Cerebellar cortex (tissue), 1 donor: ENCODE results near the gene SLC13A5.
"Not testable (repeated sequence)": the region's sequence is repeated elsewhere in the genome, so short reads cannot be mapped to it uniquely, and the experiment has no call there.

Experiments used
- DNase-seq: peaks from one replicate; pipeline ENCODE4 v3.0.0-alpha.2; 2015; ENCODE audit warnings: low spot score

SLC13A5 gene

DNA sequence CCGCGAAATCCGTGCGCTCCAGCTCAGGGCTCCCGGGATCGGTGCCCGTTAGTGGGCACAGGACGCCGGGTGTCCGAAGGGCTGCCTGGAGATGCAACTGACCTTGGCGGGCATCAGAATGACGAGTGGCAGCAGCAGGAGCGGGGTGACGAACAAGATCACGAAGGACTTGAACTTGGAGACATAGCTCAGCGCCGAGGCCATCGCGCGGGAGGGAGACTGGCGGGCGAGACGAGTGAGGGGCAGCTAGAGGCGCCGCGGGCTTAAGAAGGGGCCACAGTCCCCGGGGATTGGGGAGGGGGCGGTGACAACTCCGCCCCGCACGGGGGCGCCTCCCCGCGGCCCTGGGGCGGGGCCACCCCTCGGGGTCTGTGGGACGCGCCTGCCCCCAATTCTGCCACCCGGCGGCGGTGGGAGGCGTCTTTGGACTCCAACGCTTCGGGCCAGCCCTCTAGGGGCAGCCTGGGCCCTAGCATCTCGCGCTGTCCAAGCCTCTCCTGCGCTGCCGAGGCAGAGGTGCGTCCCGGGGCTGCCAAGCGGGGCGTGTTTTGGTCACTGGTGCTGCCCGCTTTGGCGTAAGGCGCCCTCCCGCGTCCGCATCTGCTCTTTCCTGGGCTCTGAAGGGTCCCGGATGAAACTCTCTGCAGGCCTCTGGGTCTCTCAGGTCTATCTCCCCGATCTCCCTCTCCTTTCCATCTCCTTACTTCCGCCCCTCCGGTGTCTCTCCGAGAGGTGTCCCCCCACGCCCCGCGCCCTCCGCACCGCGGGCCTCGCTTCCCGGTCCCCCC lies at the start of gene SLC13A5:
TSS of gene SLC13A5 (minus strand) at position 240 of the 788 bp plus-strand sequence. CDS start at position 204, 36 bp downstream.
- DNase-seq, result peak; percentile 15

DNA sequence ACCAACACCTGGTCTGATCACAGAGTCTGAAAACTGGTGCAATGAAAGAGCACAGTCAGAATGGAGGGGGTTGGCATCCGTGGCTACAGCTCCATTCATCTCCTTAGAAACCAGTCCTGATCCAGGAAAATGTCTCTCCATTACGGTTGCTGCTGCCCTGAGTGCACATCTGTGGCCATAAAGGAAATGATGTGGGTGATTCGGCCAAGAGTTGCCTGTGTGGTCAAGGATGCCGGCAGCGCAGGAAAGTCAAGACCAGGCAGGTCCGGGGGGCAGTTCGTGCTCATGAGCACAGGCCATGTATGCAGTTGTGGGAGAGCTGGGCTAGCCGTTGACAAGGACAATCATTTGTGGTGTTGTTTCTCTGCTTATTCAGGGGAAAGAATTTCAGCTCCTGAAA lies 48.6 kb upstream of the SLC13A5 start:
- DNase-seq, result no peak

DNA sequence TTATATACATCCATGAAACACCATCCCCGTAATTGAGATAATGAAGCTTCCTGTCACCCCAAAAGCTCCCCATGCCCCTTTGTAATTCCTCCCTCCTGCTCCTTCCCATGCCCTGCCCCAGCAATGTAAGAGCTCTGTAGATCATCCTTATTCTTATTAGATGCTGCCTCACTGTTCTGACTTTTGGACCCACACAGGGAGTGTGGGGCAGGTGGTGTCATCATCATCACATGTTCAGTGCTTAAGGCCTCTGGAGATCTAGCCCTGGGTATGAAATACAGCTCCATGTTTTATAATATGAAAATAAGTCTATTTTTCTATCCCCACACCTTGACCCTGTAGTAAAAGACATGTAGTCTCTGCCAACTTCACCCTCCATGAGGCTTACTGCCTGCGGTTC lies 44.6 kb upstream of the SLC13A5 start:
- no peak for DNase-seq

DNA sequence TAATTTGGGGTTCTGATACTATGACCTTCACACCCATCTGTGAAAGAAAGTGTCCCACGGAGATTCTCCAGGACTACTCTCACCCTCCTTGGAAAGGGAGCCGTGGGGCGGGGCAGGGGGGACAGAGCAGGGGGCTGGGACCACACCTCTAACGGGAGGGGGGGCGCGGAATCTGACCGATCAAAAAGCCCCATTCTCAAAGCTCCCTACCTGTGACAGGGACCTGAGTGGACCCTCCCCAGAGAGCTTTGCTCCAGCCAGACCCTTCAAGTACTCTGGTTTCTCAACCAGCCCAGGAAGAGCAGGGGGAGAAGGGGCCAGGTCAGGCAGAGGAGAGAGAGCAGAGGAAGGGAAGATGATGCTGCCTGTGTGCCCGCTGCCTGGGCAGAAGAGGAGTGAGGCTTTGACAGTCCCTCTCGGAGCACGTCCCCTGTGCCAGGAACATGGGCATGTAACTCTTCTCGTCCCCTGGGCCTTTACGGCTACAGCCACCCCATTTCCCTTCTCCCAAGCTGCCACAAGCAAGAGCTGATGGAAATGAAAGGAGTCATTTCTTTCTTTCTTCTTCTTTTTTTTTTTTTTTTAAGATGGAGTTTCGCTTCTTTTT lies 43.4 kb upstream of the SLC13A5 start:
- no peak for DNase-seq

DNA sequence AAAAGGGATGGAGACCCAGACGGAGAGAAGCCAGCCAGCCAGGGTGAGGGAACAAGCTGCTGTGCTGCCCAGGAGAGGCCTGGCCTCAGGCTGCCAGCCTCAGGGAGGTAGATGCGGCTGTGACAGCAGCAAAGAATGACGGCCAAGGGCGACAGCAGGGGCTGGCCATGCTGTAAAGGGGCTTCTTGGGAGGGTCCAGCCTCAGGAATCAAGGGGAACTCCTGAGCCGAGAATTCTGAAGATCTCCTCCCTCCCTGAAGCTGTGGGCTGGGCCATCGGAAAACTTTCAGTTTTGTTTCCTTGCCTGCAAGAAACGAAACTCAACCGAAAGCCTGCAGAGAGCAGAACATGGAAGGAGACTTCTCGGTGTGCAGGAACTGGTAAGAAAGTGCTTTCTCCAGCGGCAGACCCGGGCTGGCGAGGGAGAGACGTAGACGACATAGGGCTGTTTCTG lies 42.6 kb upstream of the SLC13A5 start, which contains the start of gene XAF1:
TSS of gene XAF1 (plus strand) at position 316 of the 454 bp plus-strand sequence. CDS start at position 349, 33 bp downstream.
- no peak for DNase-seq

DNA sequence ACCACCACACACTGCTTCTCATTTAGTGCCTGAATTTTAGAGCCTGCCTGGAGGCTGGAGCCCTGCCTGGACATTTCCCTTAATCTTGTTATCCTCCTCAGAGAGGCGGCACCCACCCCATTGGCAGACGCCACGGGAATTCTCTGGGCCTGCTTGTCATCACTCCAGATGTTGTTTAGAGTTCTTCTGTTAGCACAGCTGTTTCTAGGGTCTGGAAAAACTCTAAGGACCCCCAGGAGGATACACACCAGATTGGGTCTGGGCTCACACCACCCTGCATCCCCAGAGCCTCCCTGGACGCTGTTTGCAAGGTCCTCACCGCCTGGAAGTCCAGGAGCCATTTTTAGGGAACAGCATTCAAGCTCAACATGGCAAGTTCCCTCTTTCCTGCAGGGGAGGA lies 42.1 kb upstream of the SLC13A5 start:
- no peak for DNase-seq

DNA sequence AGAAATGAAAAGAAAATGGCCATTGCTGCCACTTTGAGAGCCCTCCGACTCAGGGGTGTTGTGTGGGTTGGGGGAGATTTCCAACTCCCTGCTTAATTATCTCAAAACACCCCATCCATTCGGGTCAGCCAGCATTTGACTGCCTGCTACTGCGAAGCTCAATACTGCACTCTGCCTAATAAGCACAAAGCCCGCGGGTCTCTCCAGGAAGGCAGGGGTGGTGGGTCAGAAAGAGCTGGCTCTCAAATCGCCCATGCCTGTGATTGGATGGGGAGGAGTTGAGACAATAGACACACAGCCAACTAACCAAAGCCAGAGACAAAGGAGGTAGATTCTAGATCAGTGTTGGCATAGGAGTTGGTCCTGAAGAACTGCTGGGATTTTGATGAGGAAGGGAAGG lies 40.4 kb upstream of the SLC13A5 start:
- DNase-seq, result no peak

DNA sequence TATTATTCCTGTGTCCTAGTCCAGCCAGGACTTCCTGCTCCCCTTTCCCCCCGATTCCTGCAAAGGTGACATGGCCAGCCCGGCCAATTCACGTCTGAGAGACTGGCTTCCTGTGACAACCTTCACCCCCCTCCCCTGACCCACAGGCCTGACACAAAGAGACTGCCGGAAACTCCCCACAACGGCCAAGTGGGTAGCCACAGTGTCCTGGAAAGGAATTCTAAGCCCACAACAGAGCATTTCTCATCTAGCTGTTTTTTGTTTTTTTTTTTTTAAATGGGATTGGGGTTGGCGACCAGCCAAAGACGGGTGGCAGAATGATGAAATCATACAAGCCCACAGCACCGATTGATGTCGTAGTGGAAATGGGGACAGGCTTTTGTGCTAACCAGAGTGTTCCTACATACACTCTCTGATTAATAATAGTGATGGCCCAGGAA lies 39.9 kb upstream of the SLC13A5 start:
- no peak for DNase-seq

DNA sequence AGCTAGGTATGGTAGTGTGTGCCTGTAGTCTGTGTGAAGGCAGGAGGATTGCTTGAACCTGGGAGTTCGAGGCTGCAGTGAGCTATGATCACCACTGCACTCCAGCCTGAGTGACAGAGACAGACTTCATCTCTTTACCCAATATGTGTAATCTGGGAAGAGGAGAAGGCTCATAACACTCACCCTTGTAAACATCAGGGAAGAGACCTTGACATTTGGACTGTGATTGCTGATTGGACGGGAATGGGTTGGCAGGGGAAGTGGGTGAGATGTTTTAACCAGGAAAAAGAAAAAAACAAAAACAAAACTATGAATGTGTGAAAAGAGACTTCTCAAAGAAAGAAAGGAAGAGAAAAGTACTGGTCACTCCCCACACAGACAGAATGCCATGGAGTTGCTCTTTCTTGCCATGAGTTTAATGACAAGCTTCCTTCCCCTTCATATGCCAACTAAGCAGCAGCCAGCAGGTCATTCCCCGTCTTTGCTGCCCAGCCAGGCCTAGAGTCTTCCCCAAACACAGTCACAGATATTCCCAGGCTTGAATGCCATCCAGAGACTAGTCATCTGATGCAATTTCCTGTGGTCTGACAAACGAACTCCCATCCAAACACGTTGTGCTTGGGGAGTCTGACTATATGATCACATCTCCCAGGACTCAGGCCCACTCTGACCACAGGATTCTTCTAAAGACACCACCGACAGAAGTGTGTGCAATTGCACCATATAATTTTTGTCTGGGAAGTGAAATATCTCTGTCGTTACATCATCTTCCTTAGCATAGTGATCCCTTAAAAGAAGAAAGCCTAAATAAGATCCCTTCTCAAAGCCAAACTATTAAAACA lies 39.1 kb upstream of the SLC13A5 start:
- DNase-seq, result no peak

DNA sequence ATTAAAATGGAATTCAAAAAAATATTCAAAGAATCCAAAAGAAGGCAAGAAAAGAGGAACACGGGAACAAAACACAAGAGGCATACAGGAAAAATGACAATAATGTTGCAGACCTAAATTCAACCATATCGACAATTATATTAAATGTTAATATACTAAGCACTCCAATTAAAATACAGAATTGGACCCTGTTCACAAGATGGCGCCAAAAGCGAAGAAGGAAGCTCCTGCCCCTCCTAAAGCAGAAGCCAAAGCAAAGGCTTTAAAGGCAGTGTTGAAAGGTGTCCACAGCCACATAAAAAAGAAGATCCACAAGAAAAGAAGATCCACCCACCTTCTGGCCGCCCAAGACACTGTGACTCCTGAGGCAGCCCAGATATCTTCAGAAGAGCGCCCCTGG lies 36.4 kb upstream of the SLC13A5 start:
- DNase-seq, result no peak

DNA sequence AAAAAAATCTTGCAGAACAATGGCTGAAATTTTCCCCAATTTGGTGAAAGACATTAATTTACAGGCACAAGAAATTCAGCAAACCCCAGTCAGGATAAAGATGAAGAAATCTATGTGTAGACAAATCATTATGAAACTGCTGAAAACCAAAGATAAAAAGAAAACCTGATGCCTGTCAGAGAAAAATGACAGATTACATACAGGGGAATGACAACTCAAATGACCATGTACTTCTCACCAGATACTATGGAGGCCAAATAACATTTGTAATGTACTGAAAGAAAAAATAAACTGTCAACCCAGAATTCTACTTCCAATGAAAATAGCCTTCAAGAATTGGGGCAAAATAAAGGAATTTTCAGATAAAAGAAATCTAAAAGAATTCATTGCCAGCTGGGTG lies 35.4 kb upstream of the SLC13A5 start:
- DNase-seq, result no peak

DNA sequence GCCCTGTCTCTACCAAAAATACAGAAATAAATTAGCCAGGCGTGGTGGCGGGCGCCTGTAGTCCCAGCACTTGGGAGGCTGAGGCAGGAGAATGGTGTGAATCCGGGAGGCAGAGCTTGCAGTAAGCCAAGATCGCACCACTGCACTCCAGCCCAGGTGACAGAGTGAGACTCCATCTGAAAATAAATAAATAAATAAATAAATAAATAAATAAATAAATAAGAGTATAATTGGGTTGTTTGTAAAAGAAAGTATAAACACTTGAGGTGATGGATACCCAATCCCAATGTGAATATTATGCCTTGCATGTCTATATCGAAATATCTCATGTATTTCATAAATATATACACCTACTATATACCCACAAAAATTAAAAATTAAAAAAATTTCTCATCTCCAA lies 33.5 kb upstream of the SLC13A5 start:
- not testable (repeated sequence) for DNase-seq

DNA sequence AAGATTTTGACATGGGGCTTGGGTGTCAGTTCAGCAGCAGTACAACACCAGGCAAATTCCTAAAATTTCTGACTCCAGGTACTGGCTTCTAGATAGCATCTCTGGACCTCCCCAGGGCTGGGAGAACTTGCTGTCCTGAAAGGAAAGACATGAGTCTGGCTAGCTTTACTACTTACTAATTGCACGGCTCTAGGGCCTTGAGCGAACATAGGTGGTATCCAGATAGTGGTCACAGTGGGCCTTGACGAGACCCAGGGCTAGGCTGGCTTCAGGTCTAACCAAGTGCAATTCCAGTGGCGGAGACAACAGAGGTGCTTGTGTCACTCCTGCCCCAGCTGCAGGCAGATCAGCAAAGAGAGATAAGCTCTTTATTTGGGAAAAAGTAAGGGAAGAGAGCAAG lies 16.4 kb upstream of the SLC13A5 start:
- no peak for DNase-seq

DNA sequence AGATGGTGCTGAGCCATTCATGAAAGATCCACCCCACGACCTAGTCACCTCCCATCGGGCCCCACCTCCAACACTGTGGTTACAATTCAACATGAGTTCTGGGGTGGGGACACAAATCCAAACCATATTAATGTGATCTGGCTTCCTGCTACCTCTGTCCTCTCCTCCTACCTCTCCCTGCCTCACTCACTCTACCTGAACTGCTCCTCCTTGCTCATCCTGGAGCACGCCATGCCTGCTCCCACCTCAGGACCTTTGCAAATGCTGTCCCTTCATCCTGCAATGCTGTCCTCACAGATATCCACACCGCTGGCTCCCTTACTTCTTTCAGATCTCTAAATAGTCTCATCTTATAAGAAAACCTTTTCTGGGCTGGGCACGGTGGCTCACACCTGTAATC lies 10.8 kb upstream of the SLC13A5 start:
- no peak for DNase-seq

DNA sequence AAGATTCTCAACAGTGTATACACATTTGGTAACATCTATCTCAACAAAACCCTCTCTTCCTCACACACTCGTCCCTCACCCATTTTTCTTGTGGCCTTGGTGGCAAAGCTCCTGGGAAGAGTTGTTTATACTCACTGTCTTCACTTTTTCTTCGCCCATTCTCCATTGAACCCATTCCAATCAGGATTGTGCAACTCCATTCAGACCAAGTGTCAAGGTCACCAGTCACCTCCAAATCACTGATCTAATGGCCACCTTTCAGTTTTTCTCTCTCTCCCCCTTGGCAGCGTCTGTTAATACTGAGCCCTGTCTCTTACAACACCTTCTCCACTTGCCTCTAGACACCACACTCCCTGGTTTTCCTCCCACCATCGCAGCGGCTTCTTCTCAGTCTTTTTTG lies 8.6 kb upstream of the SLC13A5 start:
- no peak for DNase-seq

DNA sequence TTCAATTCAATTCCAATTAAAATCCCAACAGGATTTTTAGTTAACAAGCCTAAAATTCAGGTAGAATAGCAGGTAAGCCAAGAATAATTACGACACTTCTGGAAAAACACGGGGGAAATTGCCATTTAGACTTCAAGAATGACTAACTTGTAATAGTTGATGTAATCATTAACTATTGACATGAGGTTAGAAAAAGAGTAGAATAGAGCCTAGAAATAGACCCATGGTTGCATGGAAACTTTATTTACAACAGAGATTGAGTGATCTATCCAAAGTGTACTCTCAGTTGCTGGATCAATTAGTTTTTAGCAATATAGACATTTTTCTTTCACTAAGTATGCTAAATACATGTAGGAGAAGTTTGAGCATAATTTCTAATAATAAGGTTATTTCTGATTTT lies 3.6 kb upstream of the SLC13A5 start:
- DNase-seq, result no peak

DNA sequence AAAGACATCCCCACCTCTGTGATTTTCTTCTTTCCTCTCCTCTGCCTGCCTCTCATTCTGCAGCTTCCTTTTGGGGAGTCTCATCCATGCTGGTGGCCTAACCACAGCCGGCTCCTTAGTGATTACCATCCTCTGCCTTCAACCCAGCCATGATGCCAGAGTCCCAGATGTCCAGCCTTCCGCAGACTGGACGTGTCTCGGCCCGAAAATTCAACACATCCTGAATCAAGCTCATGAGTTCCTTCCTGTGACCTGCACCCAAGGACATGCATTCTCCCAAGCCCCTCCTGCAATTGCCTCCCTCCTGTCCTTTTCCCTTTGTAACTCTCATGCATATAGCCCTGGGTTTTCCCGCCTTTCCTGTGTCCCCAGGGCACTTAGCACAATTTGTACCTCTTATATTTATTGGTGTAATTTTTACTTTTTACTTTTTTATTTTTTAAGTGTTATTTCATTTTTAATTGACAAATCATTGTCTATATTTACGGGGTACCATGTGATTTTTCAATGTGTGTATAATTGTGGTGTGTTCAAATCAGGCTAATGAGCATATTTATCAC lies 1.2 kb upstream of the SLC13A5 start:
- DNase-seq, result no peak

DNA sequence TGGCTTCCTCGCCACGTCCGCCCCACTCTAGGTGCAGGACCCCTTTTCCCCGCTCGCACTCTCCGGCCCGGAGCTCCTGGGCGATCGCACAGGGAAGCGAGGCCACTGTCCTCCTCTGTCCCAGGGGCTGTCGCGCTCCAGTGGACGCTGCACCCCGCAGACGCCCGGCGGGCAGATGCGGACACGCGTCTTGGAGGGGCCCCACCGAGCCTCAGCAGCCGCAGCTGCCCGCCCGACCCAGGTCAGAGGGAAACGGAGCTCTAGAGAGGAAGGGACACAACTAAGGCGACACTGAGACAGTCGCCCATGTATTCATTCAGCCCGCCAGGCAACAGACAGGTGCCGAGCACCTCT lies 726 bp upstream of the SLC13A5 start:
- DNase-seq, result no peak

DNA sequence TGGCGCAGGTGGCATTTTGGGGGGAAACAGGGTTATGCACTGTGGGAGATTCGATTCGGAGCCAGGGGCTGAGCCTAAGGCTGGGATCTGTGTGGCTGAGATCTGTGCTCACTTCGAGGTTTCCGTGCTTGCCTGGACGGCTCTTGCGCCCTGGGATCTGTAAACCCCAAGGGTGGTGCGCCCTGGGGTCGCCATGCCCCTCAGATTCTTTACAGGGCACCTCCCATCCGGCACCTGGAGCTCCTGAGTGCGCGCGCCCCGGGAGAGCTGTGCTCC lies 377 bp downstream of the SLC13A5 start:
- DNase-seq, result no peak

DNA sequence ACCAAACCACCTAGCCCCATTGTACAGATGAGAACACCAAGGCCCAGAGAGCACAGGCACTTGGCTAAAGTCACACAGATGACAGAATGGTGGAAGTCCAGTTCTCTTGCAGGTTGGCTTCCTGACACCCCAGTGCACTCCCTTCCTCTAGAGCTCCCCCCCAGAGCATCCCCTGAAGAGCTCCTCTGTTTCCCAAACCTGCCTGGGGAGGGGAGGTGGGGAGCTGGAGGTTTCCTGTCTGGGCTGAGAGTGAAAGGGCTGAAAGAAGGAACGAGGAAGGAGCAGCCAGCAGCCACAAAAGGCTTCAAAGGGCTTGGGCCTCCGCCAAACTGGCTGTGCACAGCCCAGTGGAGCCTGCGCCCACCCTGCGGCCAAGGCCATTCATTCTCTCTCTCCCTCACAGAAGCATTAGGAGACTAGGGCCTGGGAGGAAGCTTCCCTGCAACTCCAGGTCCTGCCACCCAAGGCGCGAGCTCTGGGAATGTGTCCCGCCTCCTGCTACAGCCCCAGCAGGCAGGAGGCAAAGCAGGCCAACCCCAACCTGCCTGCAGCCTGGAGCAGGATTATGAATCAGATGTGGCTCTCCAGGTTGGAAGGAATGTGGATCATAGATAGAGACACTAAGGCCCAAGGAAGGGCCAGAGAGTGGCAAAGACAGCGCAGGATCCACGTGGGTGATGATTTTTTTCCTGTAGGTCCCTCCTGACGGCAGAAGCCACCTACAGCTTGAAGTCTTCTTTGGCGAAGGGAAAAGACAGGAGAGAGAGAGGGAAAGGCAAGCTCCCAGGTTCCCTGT lies 913 bp downstream of the SLC13A5 start:
- no peak for DNase-seq

DNA sequence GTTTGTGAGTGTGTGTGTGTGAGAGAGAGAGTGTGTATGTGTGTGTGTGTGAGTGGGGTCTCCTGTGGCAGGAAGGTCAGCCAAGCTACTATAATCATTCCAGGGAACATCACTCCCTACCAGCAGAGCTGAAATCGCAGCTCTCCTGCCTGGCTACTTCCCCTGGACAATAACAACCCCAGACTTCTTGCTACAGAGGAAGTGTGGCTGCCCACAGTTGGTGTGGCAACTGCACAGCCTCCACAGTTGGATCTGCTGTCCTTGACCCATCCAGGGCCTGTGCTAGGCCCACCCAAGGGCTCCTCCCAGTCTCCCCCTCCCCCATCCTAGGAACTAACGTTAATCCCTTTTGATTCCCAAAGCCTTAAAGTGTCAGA lies 1.5 kb downstream of the SLC13A5 start:
- no peak for DNase-seq
